Measurements from ENCODE around the gene SNAP25. TPM values are rescaled to one million over a fixed set of nuclear protein-coding genes. Genes with fewer than 3 reads are reported as not detected.

SNAP25 gene
- total RNA-seq, result 4.3 and 7.3 TPM in 2 replicates

DNA sequence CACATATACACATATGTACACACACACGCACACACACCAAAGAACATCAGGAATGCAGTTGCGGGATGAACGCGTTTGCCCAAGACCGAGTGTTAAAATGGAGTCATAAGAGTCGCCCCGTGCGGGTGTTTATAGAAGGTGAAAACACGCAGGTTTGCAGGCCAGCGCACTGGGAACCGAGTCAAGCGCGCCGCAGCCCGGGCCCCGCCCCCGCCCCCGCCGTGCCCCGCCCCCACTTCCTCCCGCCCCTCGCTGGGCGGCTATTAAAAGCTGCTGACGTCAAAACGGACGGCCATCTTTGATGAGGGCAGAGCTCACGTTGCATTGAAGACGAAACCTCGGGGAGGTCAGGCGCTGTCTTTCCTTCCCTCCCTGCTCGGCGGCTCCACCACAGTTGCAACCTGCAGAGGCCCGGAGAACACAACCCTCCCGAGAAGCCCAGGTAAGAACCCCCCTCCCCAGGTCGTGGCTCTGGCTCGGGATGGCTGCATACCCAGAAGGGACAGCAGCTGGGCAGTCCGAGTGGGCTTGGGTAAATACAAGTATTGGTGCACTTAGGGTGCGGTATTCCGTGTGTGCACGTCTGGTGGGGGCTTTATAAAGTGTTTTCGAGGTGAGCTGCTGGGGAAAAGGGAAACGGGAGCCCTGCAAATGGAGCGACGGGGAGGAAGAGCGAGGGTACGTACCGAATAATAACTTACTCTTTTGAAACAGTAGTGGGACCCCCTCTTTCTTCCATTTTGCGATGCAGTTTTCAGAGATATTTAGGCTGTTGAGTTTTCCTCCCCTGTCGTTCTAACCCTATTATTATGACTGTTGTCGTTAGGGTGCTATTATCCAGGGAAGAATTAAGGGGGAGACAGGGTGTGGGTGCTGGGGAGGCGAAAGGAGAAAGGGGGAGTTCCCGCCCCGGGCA, at the start of gene SNAP25:
SNAP25 (plus strand) TSS at position 295 of the 916 bp plus-strand sequence. CDS start 56,662 bp downstream, outside the sequence.

Other genes starting within 250 kb of the SNAP25 start
- 0.53 and 0.86 TPM in 2 replicates for gene ANKEF1, start 183.8 kb upstream of the SNAP25 start, total RNA-seq
- 3.7 and 6.7 TPM in 2 replicates for gene MKKS, start 215.4 kb downstream of the SNAP25 start, total RNA-seq
- 3.2 TPM in 2 replicates for gene SLX4IP, start 216.5 kb downstream of the SNAP25 start, total RNA-seq

Measured in myometrial cell (primary cell).